ENCODE results near the gene ARHGAP42. TPM values are rescaled to one million over a fixed set of nuclear protein-coding genes. Genes with fewer than 3 reads are reported as not detected.

Gene ARHGAP42
- total RNA-seq, 2 experiments from 2014 or later = not detected

- POLR2A ChIA-PET = no interaction called here
- Mint-ChIP-seq H3K27ac (no peak overlapping the region), H3K4me3 (no peak overlapping the region), H3K4me1 (no peaks in the 10 kb centered on the region), H3K27me3 (no peaks in the 10 kb centered on the region), H3K9me3 (ENCODE audit: low read depth) (no peaks in the 10 kb centered on the region), H3K36me3 (ENCODE audit: low read depth) (no peaks in the 10 kb centered on the region)
- CTCF ChIA-PET = interaction anchor here (0.6 kb wide), 1 partner anchor 216 kb away, joined by 3 read pairs; no protein-coding TSS in a partner anchor
- no peak for DNase-seq
- intact Hi-C loops (cut with DNase I, micrococcal nuclease) = no loop called here
- ATAC-seq = no peak
Measured at GRCh38 chr11:100769617-100770016, 82.5 kb downstream of the ARHGAP42 start.

DNA sequence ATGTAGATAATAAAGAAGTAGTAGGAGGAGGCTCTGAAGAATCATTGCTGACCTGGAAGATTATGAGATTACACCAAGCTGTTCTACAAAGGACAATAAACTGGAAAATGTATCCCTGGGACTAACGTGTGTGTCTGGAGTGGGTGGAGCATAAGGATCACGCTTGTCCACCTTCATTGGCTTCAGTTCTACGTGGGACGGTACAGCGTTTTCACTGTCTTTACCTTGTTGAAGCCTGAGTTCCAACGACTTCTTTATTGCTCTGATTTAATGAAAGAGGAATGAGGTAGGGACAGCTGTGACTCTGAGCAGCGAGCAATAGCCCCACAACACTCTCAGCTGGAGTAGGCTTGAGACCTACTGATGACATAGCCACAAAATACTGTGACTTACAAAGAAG lies 87.0 kb downstream of the ARHGAP42 start:
- H3K4me3 Mint-ChIP-seq = no peak overlapping the region
- intact Hi-C loops (cut with DNase I, micrococcal nuclease) = no loop called here

DNA sequence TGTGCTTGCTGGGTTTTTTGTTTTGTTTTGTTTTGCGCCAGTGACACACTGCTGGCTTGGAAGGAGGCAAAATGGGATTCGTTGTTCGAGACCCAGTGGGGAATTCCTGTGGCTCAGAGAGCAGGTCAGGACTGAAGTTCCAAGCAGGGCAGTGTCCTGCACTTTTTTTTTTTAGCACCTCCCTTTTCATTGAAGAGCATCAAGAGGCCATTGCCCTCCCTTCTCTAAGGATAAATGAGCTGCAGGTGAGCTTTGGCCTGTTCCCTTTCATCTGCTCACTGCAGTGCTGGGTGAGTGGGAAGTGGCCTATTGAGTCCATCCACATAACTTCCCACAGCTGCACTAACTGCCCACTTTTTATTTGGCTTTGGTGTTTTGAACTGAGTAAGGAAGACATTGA lies 87.8 kb downstream of the ARHGAP42 start:
- no peak for DNase-seq
- Mint-ChIP-seq H3K9me3 (ENCODE audit: low read depth) (no peaks in the 10 kb centered on the region), H3K27me3 (no peaks in the 10 kb centered on the region), H3K36me3 (ENCODE audit: low read depth) (no peaks in the 10 kb centered on the region), H3K4me3 (no peak overlapping the region), H3K4me1 (no peaks in the 10 kb centered on the region), H3K27ac (no peak overlapping the region)
- intact Hi-C loops (cut with DNase I, micrococcal nuclease) = no loop called here
- ATAC-seq = no peak
- ChIA-PET CTCF (no interaction called here), POLR2A (no interaction called here)

More for the DNA sequence above, 87.0 kb downstream of the ARHGAP42 start:
- Mint-ChIP-seq H3K27me3 (no peaks in the 10 kb centered on the region), H3K4me1 (no peaks in the 10 kb centered on the region), H3K27ac (no peak overlapping the region), H3K9me3 (ENCODE audit: low read depth) (no peaks in the 10 kb centered on the region), H3K36me3 (ENCODE audit: low read depth) (no peaks in the 10 kb centered on the region)
- DNase-seq (no peak), ATAC-seq (no peak)
- ChIA-PET CTCF (no interaction called here), POLR2A (no interaction called here)

- no peak overlapping the region for H3K4me3 Mint-ChIP-seq
- intact Hi-C loops (cut with DNase I, micrococcal nuclease) = no loop called here
- H3K9me3 Mint-ChIP-seq (ENCODE audit: low read depth) = no peaks in the 10 kb centered on the region
- no peak overlapping the region for H3K27ac Mint-ChIP-seq
- no peaks in the 10 kb centered on the region for H3K36me3 Mint-ChIP-seq (ENCODE audit: low read depth)
- ChIA-PET POLR2A (no interaction called here), CTCF (interaction anchor here (0.8 kb wide), 1 partner anchor 155 kb away, joined by 3 read pairs; no protein-coding TSS in a partner anchor)
- no peak for ATAC-seq
- H3K4me1 Mint-ChIP-seq = no peaks in the 10 kb centered on the region
- H3K27me3 Mint-ChIP-seq = no peaks in the 10 kb centered on the region
- DNase-seq = no peak
Measured at GRCh38 chr11:100776212-100776896, 89.3 kb downstream of the ARHGAP42 start.

- POLR2A ChIA-PET = no interaction called here
- H3K27ac Mint-ChIP-seq = no peak overlapping the region
Measured at GRCh38 chr11:100777103-100777502, 90.0 kb downstream of the ARHGAP42 start.

DNA sequence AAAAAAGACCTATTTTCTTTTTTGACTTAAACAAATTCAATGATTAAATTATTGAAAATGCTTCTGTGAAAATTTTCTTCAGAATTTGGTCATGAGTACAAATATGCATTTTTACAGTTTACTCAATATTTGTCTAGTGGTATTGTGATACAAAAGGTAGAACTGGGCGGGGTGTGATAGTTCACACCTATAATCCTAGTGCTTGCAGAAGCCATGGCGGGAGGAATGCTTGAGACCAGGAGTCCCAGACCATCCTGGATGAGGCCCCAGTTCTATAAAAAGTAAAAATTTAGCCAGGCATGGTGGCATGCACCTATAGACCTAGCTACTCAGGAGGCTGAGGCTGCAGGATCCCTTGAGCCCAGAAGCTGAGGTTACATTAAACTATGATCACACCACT lies 90.6 kb downstream of the ARHGAP42 start:
- H3K27me3 Mint-ChIP-seq = no peaks in the 10 kb centered on the region
- H3K4me3 Mint-ChIP-seq = no peak overlapping the region
- no peaks in the 10 kb centered on the region for H3K36me3 Mint-ChIP-seq (ENCODE audit: low read depth)
- DNase-seq (no peak), ATAC-seq (no peak)
- intact Hi-C loops (cut with DNase I, micrococcal nuclease) = no loop called here
- POLR2A ChIA-PET = no interaction called here
- H3K9me3 Mint-ChIP-seq (ENCODE audit: low read depth) = no peaks in the 10 kb centered on the region
- no peaks in the 10 kb centered on the region for H3K4me1 Mint-ChIP-seq
- CTCF ChIA-PET = no interaction called here
- no peak overlapping the region for H3K27ac Mint-ChIP-seq

More at GRCh38 chr11:100777103-100777502, 90.0 kb downstream of the ARHGAP42 start:
- DNase-seq (no peak), ATAC-seq (no peak)
- Mint-ChIP-seq H3K9me3 (ENCODE audit: low read depth) (no peaks in the 10 kb centered on the region), H3K4me1 (no peaks in the 10 kb centered on the region), H3K4me3 (no peak overlapping the region), H3K27me3 (no peaks in the 10 kb centered on the region), H3K36me3 (ENCODE audit: low read depth) (no peaks in the 10 kb centered on the region)
- CTCF ChIA-PET = no interaction called here
- intact Hi-C loops (cut with DNase I, micrococcal nuclease) = no loop called here

DNA sequence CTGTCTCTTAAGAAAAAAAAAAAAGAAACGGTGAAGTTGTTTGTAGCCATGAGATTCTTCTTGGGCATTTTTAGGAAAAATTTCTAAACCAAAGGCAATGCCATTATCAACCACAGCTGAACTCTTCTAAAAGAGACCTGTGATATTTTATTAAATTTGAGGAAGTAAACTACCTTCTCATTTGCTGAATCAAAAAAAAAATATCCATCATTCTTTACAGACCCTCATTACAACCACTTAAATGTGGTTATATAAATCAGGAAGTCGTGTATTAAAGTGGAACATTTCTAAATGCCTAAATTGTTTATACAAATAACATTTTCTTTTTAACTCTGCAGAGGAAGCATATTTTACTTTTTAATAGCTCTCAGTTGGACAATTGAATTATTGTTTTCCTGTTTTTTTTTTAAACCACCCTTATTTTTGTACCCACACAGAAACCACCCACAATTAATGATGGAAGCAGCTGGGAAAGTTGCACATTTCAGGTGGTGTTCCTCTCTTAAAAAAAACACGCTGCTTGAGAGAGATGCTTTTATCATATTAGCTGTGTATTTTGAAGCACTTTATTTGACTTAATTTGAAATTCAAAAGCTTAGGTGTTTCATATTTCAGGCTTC lies 91.2 kb downstream of the ARHGAP42 start:
- H3K27me3 Mint-ChIP-seq = no peaks in the 10 kb centered on the region
- H3K9me3 Mint-ChIP-seq (ENCODE audit: low read depth) = no peaks in the 10 kb centered on the region
- ATAC-seq (no peak), DNase-seq (no peak)
- H3K4me3 Mint-ChIP-seq = no peak overlapping the region
- ChIA-PET CTCF (no interaction called here), POLR2A (no interaction called here)
- no peak overlapping the region for H3K27ac Mint-ChIP-seq
- intact Hi-C loops (cut with DNase I, micrococcal nuclease) = no loop called here
- H3K36me3 Mint-ChIP-seq (ENCODE audit: low read depth) = no peaks in the 10 kb centered on the region
- no peaks in the 10 kb centered on the region for H3K4me1 Mint-ChIP-seq

DNA sequence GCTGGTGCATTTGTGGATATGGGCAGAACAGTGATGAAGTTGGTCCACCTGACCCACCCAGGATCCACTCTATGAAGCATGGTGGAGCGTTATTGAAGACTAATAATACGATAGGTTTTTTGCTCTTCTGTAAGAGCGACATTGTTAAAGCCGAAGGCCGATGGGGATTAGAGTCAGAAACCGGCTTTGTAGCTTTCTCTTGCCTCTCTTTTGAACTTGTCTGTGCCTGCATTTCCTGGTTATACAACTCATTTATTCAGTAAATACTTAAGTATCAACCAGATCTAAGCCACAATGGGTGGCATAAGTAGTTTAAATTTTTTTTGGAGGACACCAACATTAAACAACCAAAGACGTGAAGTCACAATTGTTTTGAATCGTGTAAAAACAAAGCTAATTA lies 93.4 kb downstream of the ARHGAP42 start:
- ChIA-PET CTCF (no interaction called here), POLR2A (no interaction called here)
- Mint-ChIP-seq H3K9me3 (ENCODE audit: low read depth) (no peaks in the 10 kb centered on the region), H3K27ac (no peak overlapping the region), H3K4me3 (no peak overlapping the region), H3K4me1 (no peaks in the 10 kb centered on the region), H3K27me3 (no peaks in the 10 kb centered on the region), H3K36me3 (ENCODE audit: low read depth) (no peaks in the 10 kb centered on the region)
- no peak for ATAC-seq
- no peak for DNase-seq
- intact Hi-C loops (cut with DNase I, micrococcal nuclease) = no loop called here

DNA sequence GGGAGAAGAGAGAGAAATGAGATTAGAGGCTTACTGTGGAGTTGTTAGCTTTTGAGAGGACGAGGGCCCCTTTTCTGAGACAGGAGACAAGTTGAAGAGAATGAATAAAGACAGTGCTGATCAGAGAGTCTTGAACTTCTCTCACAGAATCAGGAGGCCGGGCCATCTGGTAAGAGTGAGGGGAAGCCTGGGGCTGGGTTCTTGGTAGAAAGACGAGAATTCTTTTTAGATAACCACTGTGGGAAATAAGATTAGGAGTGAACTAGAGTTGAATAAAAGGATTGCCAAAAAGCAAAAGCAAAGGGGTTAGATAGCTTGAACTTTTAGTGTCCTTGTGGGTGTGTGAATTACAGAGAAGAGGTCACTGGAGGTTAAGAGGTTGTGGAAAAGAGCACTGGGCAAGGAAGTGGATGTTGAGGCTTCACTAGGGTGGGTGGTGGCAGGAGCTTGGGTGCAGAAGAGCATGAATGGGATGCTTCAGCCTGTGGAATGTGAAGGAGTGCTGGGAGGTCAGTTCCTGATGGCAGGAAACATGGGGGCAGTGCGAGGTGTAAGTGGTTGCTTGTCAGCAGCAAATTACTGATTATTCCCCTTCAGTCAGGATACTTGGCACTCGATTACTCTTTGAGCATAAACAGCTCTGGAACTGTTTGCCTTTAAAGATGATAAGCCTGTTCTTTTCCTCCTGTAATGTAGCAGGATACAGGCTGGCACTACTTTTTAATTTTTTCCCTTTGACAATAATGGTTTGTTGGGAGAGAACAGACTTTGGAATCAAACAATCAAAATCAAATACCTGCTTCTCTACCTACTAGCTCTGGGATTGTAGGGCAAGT lies 98.3 kb downstream of the ARHGAP42 start:
- ATAC-seq (no peak), DNase-seq (no peak)
- Mint-ChIP-seq H3K27me3 (no peaks in the 10 kb centered on the region), H3K4me3 (no peak overlapping the region), H3K9me3 (ENCODE audit: low read depth) (no peaks in the 10 kb centered on the region), H3K36me3 (ENCODE audit: low read depth) (no peaks in the 10 kb centered on the region), H3K27ac (no peak overlapping the region), H3K4me1 (no peaks in the 10 kb centered on the region)
- ChIA-PET POLR2A (no interaction called here), CTCF (interaction anchor here (0.6 kb wide), 1 partner anchor 14 kb away, joined by 4 read pairs; no protein-coding TSS in a partner anchor)
- intact Hi-C loops (cut with DNase I, micrococcal nuclease) = no loop called here

DNA sequence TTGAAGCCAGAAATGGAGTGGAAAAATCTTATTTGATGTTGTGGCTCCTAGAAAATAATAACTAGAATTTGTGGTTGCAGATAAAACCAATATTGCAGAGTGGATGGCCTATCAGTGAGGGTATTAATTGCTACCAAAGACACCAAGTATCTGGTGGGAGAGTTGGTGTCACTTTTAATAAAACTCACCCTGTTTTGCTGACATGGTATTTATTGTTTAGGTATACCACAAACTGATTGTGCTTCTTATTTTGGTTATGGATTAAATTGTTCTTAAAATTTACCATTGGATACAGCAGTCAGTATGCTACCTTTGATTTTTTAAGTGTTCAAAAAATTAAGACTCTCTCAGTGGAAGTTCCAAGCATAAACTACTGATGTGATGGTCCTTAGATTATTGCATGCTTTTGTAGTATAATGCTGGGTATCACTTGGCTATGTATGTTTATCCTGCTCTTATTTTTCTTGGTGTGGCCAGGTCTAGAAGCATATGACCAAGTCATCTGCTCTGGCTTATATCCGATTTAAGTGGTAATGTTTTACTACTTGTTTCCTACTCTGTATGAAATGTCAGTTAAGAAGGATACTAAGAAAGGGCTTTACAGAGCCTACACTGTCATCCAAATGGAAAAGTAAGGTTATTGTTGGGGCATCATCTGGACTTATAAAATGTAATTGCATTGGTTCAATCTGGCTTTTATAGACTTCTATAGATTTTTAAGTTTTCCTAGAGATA lies 101.6 kb downstream of the ARHGAP42 start:
- Mint-ChIP-seq H3K27ac (no peak overlapping the region), H3K36me3 (ENCODE audit: low read depth) (no peaks in the 10 kb centered on the region), H3K9me3 (ENCODE audit: low read depth) (no peaks in the 10 kb centered on the region), H3K4me1 (no peaks in the 10 kb centered on the region), H3K4me3 (no peak overlapping the region), H3K27me3 (no peaks in the 10 kb centered on the region)
- intact Hi-C loops (cut with DNase I, micrococcal nuclease) = no loop called here
- DNase-seq = no peak
- ChIA-PET POLR2A (no interaction called here), CTCF (no interaction called here)
- no peak for ATAC-seq

GRCh38 chr11:100789500-100789899 lies 102.4 kb downstream of the ARHGAP42 start:
- intact Hi-C loops (cut with DNase I, micrococcal nuclease) = no loop called here
- ChIA-PET POLR2A (no interaction called here), CTCF (no interaction called here)
- H3K4me1 Mint-ChIP-seq = no peaks in the 10 kb centered on the region
- no peak overlapping the region for H3K27ac Mint-ChIP-seq
- no peak overlapping the region for H3K4me3 Mint-ChIP-seq
- no peaks in the 10 kb centered on the region for H3K27me3 Mint-ChIP-seq
- no peaks in the 10 kb centered on the region for H3K9me3 Mint-ChIP-seq (ENCODE audit: low read depth)
- ATAC-seq = no peak
- no peaks in the 10 kb centered on the region for H3K36me3 Mint-ChIP-seq (ENCODE audit: low read depth)
- DNase-seq = no peak
